CD4-positive, alpha-beta T cell treated with Interleukin-2 at 100 ng/mL for 4 hours (primary cell): Measurements from ENCODE around the gene VWF.

Source experiments
- DNase-seq: peaks from one replicate; pipeline ENCODE4 v3.0.0-alpha.2; 2020; ENCODE audit warnings: low spot score

The VWF gene

DNA sequence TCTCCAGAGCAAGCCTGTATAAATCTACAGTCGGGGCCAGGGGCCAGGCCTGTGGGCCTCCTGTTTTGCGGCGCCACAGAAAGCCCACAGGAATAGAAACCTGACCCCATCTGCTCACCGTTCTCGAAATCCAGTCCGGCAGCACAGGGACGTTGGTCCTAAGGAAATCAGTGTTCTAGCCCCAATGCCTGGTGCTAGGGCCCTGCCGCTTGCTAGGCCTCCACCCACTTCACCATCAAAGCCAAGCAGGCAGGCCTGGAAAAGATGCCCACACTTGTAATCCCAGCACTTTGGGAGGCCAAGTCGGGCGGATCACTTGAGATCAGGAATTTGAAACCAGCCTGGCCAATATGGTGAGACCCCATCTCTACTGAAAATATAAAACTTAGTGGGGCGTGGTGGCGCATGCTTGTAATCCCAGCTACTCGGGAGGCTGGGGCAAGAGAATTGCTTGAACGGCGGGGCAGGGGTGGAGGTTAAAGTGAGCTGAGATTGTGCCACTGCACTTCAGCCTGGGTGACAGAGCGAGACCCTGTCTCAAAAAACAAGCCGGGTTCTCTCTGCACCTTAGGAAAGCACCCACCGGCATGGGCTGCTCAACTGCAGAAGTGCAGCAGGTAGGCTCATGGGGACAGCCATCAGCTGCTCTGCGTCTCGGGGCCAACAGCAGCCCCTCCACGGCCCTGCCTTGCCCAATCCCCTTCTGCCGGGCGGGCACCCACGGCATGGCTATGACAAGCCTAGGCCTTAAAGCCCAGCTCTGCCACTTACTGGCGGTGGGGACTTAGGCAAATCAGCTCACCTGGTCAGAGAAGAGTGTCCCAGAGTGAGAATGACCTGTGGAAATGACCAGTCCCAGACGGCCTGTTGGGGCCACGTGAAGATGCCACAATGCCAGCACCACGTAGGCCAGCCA is 47.4 kb downstream of the VWF start:
- DNase-seq = no peak

DNA sequence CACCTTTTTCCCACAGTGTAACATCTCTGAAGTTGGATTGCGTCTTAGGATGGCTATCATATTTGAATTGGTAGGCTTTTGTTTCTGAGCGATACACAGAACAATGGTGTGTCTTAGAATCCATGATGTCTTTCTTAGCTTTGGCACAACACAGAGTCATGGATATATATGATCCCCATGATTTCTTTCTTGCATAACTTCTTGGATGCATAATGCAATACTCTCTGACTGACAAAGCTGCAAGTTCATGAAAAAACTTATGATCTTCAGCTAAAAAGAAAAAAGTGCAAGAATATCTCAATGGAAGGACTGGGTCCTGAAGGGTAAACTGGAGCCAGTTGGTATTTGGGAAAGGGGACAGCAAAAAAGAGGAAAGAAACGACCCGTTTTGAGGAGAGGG is 48.1 kb downstream of the VWF start:
- no peak for DNase-seq

DNA sequence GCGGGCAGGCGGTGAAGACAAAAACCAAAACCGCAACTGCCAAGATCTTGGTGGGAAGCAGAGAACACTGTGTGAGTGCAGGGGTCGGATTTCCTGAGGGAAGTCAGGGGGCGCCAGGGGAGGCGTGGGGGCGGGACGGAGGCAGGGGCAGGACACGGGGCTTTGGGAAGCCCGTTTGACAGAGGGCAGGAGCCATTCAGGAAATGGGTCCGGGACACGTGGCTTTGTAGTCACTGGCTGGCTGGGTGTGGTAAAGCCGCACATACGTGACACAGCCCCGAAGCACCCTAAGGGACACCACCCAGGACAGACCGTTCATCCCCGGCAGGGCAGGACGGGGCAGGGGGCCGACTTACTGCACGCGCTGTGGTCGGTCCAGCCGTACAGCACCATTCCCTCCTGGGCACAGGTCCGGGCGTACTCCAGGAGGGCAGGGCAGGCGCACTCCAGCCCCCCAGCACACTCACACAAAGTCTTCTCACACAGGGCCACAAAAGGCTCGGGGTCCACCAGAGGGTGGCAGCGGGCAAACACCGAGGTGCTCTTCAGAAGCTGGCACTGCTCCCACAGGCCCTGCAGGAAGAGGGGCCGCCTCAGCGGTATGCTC is 49.4 kb downstream of the VWF start:
- no peak for DNase-seq

DNA sequence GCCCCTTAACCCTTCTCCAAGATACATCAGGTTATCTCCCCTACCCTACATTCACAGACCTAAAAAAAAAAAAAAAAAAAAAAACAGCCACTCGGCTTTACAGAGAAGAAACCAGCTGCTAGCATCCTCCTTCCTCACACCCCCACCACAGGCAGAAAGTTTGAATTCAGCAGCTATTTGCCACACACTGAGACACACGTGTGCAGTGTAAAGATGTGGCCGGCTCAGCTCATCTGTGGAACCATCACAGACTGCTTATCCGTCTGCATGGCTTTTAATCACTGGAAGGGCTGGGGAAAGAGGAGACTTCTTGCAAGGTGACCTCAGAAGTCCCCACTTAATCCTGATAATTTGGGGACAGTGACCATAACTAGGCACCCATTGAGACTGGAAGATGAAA is 50.0 kb downstream of the VWF start:
- DNase-seq = no peak

DNA sequence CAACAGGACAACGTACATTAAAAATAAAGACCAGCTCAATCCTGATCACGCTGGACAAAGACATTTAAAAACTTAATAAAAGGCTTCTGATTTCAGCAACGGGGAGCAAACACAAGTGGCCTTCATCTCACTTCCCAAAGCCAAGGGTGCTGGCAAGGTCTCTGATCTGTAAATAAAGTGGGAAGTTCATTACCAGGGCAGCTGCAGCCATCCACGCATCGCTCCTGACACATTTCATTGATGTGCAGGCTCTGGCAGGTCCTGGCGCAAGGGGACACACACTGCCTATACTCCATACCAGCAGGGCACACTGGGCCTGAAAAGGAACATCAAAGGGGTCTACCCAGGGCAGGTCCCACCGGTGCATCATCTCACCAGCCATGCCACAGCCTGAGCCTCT is 51.0 kb downstream of the VWF start:
- no peak for DNase-seq

DNA sequence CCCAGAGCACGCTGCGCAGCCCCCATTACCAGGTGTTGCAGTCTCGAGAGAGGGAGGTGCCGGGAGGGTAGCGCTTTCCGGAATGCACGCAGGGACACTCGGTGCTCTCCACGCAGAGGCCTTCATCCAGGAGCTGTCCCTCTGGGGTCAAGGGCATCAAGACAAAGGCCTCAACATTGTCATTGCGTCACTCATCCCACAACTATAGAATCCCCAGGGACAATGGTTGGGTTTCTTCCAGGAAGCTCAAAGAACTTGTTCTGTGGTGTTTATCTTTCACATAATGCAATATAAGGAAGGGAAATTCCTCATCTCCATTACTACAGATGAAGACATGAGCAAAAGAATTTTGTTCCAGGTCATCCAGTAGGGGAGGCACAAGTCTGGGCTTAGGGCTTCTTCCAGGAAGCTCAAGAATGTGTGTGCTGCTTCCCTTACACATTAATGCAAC is 52.1 kb downstream of the VWF start:
- no peak for DNase-seq

DNA sequence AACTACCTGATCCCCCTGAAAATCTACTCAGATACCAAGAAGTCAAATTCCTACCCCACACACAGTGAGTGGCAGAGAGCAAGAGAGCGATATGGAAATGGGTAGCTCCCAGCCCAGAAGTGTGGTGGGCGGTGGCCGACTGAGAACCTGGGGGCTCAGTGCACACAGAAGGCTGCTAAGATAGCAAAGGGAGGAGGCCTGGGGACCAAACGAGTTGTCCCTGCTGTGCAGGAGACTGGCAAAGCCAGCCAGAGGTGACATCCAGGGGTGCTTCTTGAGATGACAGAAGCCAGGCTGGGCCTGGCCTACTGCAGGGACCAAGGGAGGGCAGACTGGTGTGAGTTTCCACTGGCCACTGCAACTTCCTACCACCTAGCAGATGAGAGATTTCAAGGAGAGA is 52.9 kb downstream of the VWF start:
- no peak for DNase-seq

DNA sequence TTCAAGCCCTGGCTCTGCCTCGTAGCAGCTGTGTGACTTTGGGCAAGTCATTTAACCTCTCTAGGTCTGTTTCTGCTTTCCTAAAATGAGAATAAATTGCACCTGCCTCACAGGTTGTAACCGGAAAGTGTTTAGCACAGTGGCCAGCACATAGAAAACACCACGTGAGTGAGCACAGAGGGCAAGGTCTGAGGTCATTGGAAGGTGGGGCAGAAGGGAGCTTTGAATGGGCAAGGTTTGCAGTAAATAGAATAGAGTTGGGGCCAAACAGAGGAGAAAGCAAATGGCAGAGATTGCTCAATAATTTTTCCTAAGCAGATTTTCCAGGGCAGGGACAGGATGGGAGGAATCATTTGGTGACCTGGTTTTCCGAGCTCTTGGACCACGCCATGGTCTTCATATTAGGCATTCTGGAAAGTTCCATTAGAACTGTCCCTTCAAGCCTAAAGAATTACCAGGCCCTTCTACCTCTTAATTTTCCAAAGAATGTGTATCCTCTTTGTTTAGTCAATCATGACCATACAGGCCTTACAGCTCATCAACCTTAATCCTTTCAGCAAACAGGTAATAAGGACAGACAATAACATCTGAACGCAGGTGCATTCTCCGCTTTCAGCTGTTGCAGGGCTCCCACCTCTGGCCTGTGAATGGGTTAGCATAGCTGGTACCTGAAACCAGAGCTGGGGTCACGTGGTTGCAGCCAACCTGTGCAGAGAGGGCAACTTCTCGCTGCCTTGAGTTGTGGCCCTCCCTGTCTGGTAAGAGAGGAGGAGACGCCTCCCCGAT is 53.8 kb downstream of the VWF start:
- DNase-seq = no peak

DNA sequence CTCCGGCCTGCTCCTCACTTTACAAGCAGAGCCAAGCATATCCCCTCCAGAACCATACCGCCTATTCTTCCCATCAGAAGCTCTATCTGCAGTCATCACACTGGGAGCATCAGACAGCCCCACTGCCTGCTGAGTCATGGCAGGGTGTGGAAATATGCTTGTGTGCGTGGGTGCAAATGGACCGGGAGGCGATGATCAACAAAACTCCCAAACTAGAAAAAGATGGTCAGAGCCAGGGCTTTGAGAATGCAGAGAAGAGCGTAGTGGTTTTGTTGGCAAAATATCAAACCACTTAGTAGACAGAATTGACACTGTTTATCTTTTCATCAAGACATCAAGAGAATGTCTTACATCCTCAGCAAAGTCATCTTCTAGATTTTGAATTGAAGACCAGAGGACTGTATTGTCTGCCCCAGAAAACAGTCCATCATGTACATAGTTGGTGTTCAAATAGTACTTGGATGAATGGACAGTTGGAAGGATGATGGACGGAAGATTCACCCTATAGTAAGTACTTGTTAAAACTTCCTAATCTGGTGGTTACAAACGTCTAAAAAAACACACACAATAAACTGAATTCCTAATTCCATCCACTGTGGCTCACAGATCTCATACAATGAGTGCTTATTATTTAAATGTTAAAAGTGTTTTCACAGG is 54.9 kb downstream of the VWF start:
- DNase-seq = no peak

DNA sequence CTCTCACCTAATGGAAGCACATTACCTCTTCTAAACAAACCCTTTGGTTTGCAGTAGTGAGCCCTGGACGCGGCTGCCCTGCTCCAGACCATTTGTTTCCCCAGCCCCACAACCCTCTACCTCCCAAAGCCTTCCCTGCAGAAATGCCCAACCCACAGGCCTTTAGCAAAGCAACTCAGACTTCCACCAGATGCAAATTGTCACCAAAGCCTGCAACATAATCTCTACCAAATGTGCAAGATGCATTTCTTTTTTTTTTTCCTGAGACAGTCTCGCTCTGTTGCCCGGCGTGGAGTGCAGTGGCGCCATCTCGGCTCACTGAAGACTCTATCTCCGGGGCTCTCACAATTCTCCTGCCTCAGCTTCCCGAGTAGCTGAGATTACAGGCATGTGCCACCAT is 56.2 kb downstream of the VWF start:
- no peak for DNase-seq

DNA sequence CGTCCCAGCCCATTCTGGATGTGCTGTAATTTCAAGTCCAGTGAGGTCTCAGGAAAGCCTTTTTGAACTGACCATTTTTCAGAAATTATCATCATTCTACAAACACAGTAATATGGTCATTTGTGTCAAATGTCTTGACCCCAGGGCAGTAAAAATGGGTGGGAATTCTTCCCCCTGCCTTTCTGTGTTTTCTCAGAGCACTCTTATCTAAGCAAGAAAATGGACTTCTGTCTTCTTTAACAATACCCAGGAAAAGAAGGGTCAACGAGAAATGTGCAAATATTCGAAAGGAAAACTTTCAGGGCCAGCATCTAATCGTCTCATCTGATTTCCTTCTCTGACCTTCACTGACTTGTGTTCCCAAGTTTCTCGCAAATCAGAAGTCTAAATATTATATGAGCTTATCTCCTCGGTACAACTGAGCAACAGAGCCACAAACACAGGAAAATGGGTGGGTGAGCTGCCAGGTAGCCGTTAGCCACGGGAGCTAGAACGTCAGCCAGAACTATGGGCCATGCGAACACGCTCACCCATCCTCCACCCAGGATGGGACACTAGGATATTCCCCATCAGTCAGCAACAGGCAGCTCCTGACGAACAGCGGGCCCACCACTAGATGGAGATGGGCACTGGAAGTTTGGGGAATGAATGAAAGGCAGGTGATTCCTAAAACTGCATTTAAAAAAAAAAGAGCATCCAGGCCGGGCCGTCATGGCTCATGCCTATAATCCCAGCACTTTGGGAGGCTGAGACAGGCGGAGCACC is 57.1 kb downstream of the VWF start:
- no peak for DNase-seq

DNA sequence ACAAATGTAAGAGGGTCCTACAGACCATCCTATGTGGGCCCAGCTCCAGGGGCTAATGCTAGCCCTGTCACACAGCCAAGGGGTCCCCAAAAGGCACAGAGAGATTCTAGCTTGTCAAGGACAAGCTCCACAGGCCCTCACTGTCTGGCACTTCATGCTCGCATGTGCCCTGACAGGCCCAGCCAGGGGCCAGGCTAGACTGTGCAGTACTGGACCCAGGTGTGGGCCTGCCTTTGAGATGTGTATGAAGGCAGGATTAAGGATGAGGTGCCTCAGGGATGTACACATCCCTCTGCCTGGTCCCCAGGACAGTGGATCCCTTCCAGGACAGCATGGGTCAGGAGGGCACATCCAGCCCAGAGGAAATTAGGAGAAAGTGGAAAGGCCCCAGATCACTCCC is 57.8 kb downstream of the VWF start:
- DNase-seq = no peak

DNA sequence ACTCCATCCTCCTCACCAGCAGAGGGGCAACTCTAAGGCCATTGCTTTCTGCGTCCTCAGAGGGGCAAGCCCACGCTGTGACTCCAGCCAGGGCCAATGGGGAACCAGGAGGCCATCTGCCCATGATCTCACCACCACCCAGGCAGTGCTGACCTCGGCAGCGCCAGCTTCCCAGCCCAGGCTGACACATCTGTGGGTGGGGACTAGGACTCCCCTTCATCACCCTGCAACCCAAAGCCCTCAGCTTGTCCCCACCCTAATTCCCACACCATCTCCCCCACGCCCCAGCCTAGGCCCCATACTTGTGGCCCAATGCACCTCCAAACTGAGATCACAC is 58.6 kb downstream of the VWF start:
- no peak for DNase-seq

DNA sequence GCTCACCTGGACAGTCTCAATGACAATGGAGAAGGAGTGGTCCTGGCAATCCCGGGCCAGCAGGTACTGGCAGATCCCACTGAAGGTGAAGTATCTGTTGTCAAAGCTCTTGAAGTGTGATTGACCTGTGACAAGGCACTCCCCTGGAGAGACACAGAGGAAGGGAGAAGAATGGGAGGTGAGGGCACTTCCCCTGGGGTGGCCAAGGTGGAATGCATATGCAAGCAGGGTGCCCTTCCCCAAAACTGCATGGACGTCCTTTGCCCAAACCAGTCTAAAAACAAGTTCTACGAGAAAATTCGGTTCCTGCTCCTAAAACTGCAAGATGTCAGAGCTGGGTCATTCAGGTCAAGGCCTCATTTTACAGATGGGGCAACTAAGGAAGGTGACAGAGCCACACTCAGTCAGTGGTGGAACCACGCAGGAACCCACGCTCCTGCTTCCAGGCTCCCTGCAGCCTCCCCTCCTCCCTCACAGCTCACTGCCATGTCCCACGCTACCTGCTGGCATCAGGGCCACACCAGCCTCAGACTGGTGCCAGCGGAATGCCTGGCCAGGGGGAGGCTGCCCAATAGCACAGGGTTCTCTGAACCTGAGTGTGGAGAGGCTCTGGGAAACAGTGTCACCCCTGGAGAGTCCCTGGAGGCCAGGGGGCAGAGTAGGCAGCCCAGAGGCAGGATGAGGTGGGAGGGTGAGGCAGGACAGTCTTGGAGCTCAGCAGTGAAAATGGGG is 59.2 kb downstream of the VWF start:
- DNase-seq = no peak

DNA sequence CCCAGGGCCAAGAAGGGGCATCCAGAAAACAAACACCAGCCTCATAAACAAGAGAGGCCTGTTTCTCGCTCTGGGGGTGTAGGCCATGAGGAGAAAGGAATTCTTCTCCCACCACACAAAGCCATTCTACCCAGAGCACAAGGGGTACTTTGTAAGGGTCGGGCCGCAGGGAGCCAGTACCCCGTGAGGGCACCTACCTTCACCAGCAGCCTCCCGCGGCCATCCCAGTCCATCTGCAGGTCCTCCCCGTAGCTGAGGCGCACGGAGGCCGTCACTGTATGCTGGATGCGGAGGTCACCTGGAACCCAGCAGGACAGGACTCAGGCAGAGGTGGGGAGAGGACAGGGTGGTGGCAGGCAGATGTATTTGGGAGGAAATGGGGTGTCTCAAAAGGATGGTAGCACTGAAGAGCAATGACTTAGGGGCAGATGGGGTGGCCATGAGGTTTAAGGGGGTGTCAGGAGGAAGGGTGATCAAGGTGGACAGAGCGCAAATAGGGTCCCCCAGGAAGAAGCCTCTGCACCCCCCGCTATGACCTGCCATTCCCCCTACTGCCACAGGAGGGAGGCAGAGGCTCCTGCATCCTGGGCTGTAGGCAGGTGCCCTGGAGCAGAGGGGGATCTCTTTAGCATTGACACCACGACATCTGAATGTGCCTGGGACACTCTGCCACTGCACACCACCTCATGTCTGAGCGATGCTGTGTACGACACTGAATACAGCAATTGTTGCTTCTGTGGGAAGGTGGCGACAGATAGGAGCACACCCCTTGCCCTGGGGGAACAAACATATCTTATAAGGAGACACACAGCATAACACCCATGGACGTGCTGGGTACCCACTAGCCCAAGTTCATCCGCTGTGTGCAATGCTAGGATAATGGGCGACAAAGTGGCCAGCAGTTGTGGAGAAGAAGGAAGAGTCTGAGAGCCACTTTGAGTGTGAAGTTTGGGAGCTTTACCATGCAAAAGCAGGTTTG is 61.4 kb downstream of the VWF start:
- DNase-seq = peak; percentile 36

DNA sequence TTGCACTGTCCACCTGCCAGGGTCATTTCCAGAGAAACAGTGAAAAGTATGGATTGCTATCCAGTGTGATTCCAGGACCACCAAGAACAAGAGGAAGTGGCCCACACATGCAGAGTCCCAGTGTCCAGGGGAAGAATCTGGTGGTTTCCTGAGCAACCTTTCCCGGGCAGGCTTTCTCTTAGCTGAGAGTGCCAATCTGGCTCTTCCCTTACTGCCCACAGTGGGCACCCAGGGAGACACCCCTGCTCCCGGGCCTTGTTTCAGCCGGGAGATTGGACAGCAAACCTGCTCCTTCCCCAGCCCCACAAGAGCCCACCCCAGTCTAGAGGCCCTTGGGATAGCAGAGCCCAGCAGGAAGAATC is 62.1 kb downstream of the VWF start:
- DNase-seq = no peak

DNA sequence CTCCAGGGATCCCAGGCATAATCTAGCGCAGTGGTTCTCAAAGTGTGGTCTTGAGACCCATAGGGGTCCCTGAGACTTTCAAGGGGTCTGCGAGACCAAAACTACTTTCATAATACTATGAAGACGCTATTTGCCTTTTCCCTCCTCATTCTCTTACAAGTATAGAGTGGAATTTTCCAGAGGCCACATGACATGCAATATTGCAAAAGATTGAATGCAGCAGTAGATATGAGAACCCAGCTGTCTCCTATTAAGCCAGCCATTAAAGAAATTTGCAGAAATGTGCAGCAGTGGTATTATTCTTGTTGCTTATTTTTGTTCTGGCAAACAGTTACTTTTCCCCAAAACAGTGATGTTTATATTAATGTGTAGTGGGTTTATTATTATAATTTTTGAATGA is 62.8 kb downstream of the VWF start:
- no peak for DNase-seq

DNA sequence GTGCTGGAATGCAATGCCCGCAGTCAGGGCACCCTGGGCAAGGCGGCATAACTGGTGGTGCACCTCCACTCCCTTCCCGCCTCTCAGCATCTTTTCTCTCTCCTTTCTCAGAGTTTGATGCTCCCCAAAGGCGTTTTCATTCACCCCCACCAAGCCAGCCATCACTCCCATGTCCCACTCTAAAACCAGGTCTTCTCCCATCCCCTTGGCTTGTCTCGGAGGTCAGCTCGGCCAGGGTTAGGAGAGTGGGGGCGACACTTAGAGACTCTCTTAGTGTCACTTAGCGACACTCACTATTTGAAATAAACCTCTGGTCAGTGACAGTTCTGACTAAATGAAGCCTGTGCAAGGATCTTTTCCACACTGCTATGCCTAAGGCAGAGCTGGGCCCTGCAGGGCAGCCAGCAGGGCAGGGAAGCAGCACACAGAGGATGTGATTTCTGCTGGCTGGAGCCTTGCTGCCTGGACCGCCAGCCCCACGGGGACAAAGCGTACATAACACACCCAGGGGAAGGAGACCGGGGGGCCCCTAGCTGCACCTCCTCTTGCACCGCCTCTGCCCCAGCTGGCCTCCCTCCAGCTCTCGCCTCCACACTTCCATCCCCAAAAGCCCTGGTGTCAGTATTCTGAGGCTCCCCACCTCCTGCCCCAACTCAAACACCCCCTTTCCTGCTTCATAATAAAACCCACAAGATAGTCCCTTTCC is 64.5 kb downstream of the VWF start:
- DNase-seq = no peak

DNA sequence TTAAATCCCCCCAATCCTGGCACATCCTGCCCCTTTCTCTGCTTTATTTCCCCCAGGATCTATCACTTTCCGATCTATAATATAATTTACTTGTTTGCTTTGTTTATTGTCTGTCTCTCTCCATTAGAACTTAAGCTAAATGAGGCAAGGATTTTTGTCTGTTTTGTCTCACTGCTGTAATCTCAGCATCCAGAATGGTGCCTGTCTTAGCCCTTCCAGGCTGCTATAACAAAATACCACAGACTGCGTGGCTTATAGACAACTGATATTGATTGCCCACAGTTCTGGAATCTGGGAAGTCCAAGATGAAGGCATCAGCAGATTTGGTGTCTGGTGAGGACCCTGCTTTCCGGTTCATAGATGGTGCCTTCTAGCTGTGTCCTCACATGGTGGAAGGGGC is 65.2 kb downstream of the VWF start:
- DNase-seq = no peak
